GM10266 (cell line): ENCODE results near the gene AIG1.

Experiments used
- DNase-seq: peaks from one replicate; pipeline ENCODE4 v3.0.0; 2012; ENCODE audit errors: extremely low spot score
- TF ChIP-seq, protein P1 (sequence below): IDR thresholded peaks from 2 replicates; pipeline ENCODE4 v1.5.1; 2012; ENCODE audit warnings: mild to moderate bottlenecking, low read depth; ENCODE audit not compliant: control insufficient read depth, insufficient read depth; ENCODE audit errors: missing control alignments

Gene AIG1

DNA sequence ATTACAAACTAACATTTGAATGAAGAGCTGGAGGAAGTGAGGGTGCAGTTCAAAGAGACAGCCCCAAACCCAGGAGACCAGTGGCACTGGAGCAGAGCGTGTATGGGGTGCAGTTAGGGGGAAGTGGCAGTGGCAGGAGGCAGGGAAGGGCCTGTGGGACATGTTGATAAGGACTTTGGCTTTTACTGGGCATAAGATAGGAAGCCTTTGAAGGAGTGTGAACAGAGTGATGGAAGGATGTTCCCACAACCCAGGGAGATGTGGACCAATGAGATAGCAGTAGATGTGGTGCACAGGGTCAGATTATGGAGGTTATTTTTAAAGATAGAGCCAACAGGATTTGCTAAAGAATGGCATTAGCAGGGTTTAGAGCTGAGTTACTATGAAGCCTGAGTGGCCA is 56.4 kb downstream of the AIG1 start:
- DNase-seq, result no peak
- TF ChIP-seq, protein P1, sequence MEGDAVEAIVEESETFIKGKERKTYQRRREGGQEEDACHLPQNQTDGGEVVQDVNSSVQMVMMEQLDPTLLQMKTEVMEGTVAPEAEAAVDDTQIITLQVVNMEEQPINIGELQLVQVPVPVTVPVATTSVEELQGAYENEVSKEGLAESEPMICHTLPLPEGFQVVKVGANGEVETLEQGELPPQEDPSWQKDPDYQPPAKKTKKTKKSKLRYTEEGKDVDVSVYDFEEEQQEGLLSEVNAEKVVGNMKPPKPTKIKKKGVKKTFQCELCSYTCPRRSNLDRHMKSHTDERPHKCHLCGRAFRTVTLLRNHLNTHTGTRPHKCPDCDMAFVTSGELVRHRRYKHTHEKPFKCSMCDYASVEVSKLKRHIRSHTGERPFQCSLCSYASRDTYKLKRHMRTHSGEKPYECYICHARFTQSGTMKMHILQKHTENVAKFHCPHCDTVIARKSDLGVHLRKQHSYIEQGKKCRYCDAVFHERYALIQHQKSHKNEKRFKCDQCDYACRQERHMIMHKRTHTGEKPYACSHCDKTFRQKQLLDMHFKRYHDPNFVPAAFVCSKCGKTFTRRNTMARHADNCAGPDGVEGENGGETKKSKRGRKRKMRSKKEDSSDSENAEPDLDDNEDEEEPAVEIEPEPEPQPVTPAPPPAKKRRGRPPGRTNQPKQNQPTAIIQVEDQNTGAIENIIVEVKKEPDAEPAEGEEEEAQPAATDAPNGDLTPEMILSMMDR, result no peak

DNA sequence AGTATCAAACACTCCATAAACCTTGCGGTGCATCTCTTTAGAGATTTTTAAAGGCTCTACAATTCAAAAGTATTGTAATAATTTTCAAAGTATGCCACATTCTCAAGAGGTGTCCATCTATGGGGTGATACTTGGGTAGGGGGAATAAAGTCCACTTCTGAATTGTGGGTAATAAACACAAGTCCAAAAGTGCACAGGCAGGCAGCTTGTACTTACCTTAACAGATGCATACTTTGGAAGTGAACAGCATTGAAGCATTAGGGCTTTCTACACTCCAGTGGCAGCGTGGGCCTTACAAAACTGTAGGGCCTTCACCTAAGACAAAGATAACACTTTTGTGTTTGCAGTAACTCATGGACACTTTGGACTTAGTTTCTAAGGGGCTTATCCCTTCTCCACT is 58.6 kb downstream of the AIG1 start:
- no peak for DNase-seq
- TF ChIP-seq, protein P1, result no peak

DNA sequence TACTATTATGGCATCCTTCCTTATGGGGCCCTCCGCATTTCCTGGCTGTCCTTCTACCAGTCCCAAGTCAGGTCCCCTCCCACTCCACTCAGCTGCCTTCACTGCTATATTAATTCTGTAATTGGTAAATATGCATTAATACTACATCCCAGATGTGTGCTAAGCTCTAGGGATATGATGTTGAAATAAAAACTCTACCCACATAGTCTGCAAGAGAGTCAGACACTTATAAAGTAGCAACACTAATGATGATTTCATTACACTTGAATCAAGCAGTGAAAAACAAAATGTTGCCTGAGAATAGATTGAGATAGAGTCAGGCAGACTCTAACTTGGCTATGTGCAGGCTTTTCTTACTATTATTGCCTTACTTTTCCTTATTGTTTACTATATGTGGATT is 62.4 kb downstream of the AIG1 start:
- DNase-seq, result no peak
- TF ChIP-seq, protein P1, result no peak

DNA sequence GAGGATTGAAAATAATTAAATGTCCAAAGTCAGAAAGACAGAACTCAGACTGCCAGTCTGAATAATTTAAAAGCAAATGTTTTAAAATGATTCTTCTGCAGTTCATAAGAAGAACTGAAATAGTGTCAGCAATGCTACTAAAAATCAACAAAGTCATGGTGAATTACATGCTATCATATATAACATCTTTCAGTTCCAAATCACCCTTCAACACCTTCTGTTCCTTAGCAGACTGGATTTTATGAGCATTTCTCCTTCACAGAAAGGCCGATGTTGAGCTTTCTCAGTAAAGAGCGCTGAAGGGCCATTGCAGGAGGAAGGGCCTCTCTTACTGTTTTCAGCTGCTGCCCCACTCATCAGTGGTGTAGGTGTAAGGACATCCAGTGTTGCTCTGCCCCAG is 63.3 kb downstream of the AIG1 start:
- DNase-seq, result no peak

DNA sequence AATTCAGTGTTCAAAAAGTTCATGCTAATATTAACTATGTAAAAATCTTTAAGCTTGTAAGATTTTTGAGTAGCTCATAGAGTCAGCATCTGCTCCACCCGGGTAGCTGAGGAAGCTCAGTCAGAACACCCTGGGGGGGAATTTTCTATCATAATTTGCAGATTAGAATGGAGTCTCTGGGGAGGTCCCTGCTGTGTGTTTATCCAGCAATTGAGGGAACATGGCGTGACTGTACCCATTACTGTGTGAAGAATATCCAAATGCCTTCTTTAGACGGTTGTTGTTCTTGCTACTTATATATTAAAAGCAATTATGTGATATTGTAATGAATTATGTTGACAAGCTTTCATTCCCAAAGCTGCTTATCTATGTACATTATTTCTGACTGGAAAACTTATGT is 64.8 kb downstream of the AIG1 start:
- TF ChIP-seq, protein P1, result no peak
- no peak for DNase-seq

More for the DNA sequence above, 63.3 kb downstream of the AIG1 start:
- TF ChIP-seq, protein P1, result no peak

DNA sequence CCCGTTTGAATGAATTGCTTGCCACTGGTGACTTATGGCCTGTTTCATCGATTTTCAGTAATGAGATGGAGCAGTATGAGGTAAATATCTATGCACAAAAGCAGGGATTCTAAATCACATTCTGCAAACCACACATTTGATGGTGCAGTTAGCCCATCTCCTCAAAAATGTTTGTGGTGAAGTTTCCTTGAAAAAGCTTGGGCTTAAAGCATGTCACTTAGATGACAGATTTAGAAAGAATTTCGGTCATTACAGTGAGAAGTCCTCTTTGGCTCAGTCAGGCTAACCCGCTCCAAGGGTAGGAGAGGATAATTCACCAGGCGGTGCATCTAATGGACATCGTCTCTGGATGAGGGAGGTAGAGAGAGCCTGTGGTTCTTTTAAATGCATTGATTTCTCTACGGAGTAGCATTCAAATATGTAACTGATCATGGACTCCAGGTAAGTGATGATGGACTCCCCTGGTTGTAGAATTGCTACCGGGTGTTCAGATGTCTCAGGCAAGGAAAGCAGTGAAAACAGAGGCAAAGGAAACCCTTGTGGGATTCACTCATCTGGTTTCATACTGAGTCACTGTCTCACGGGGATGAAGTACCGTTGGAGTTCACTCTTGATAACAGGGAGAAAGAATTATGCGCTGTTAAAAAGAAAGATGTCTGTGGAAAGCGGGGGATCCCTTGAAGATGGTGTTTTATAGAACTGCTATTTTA is 65.3 kb downstream of the AIG1 start:
- TF ChIP-seq, protein P1, result no peak
- DNase-seq, result no peak

DNA sequence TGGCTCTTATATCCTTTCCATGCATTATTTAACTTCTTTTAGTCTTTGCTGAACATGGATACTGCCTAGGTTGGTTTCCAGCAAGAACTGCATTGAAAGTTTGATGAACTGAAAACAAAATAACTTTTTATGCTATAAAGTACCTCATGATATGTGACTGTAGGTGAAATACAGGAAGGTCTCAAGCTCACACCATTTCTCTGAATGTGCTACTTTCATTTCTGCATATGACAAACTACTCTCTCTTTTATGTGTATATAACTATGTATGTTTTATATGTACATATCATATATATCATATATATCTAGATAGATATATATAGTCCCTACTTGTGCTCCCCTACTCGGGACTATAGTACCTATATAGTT is 65.9 kb downstream of the AIG1 start:
- no peak for DNase-seq
- TF ChIP-seq, protein P1, result no peak
